BLaER1 treated with 17β-estradiol and CSF1 and Interleukin-3, amounts not matched to agents 10 nM and 100 nM (cell line): ENCODE results near the gene PSMB7.

Experiments
- H3K27ac ChIP-seq, 11 experiments: shearing (Covaris generic); formaldehyde crosslinking; 2 replicates each; pipeline ENCODE4 v1.8.1; 2022
- H3K27me3 ChIP-seq, 11 experiments: shearing (Covaris generic); formaldehyde crosslinking; 2 replicates each; pipeline ENCODE4 v1.8.1; 2022
- H3K36me3 ChIP-seq, 11 experiments: shearing (Covaris generic); formaldehyde crosslinking; 2 replicates each; pipeline ENCODE4 v1.8.1; 2022
- H3K4me1 ChIP-seq, 10 experiments: shearing (Covaris generic); formaldehyde crosslinking; 2 replicates each; pipeline ENCODE4 v1.8.1; 2022
- H3K4me2 ChIP-seq, 11 experiments: shearing (Covaris generic); formaldehyde crosslinking; 2 replicates each; pipeline ENCODE4 v1.8.1; 2022
- H3K4me3 ChIP-seq, 10 experiments: shearing (Covaris generic); formaldehyde crosslinking; 2 replicates each; pipeline ENCODE4 v1.8.1; 2022
- H3K9ac ChIP-seq, 11 experiments: shearing (Covaris generic); formaldehyde crosslinking; 2 replicates each; pipeline ENCODE4 v1.8.1; 2022
- H3K9me3 ChIP-seq, 11 experiments: shearing (Covaris generic); formaldehyde crosslinking; replicated peaks in 1 of 11; 2 replicates each; pipeline ENCODE4 v1.8.1; 2022
- H4K20me1 ChIP-seq, 11 experiments: shearing (Covaris generic); formaldehyde crosslinking; 2 replicates each; pipeline ENCODE4 v1.8.1; 2022
- Cebpa-rat ChIP-seq, 11 experiments: shearing (Covaris generic); IDR thresholded peaks; 2 replicates each; pipeline ENCODE4 v1.8.1; 2022

Gene PSMB7

GRCh38 chr9:124354346-124355038 is 60.8 kb downstream of the PSMB7 start:
- Histone ChIP-seq H3K27me3 (no peaks in the 10 kb centered on the region), H3K4me2 (no peak overlapping the region), H3K9me3 (no peaks in the 10 kb centered on the region), H4K20me1 (peaks cover 76 to 100% (median 100%) of the 10 kb centered on the region in 11 experiments), H3K9ac (no peak overlapping the region), H3K4me1 (peaks cover 0 to 21% (median 0%) of the 10 kb centered on the region in 10 experiments; a peak in 5 of 20 replicates), H3K27ac (no peak overlapping the region; a peak in 1 of 22 replicates), H3K4me3 (no peak overlapping the region), H3K36me3 (peaks cover 79 to 99% (median 95%) of the 10 kb centered on the region in 11 experiments)
- no peak for TF ChIP-seq Cebpa-rat (IDR thresholded peaks at IDR 0.05)

DNA sequence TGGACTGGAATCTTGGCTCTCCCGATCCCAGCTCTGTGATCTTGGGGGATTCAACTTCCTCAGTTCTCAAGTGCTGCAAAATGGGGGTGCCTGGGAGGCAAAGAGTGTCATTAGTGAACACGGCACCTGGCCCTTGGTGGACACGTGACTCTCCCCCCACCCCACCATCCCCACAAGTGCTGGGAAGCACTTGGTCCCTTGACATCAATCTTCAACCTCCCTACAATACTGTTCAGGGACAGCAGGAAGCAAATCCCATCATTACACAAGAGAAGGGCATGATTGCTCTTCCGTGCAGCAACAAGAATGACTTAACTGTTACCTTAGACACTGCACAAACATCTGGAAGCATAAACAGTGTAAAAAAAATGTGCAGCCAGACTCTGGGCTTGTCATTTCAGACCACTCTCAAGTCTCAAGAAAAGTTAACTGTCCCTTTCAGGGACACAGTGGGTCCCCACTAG is 61.4 kb downstream of the PSMB7 start:
- Histone ChIP-seq H3K4me1 (peaks cover 0 to 21% (median 0%) of the 10 kb centered on the region in 10 experiments; a peak in 5 of 20 replicates), H3K27me3 (no peaks in the 10 kb centered on the region), H4K20me1 (peaks cover 71 to 100% (median 100%) of the 10 kb centered on the region in 11 experiments), H3K36me3 (peaks cover 85 to 100% (median 98%) of the 10 kb centered on the region in 11 experiments), H3K4me2 (no peak overlapping the region), H3K9ac (no peak overlapping the region), H3K9me3 (no peaks in the 10 kb centered on the region), H3K4me3 (no peak overlapping the region), H3K27ac (no peak overlapping the region; a peak in 1 of 22 replicates)
- no peak for TF ChIP-seq Cebpa-rat (IDR thresholded peaks at IDR 0.05)

DNA sequence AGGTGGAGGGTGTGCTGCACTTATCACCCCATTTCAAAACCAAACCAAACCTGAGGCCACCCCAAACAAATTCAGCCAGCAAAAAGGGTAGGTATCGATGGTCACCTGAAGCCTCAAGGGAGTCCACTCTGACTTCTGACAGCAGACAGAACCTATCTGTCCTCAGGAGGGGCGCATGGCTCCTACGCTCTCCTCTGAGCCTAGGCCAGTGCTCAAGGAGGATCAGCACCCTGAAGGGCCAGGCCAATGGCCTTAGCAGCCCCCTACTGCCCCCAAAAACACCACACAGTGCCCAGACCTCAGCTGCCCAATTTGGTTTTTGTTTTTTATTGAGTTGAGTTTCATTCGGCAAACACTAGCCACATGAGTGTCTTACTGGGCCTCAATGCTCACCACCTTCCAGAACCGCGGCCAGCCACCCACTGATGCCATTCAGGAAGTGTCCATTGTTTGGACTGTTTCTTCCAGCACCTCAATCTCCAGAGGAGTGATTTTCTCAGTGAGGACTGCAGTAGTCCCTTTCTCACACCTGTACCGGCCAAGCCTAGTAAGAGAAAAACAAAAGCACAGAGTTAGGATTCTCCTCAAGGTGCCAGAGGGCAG is 62.0 kb downstream of the PSMB7 start:
- Histone ChIP-seq H3K9ac (no peak overlapping the region), H3K27ac (no peak overlapping the region), H3K27me3 (no peaks in the 10 kb centered on the region), H3K4me2 (no peak overlapping the region), H3K4me1 (peaks cover 0 to 21% (median 0%) of the 10 kb centered on the region in 10 experiments; a peak in 5 of 20 replicates), H3K9me3 (no peaks in the 10 kb centered on the region), H4K20me1 (peaks cover 71 to 100% (median 100%) of the 10 kb centered on the region in 11 experiments), H3K4me3 (no peak overlapping the region), H3K36me3 (peaks cover 88 to 100% (median 98%) of the 10 kb centered on the region in 11 experiments)
- TF ChIP-seq Cebpa-rat (IDR thresholded peaks at IDR 0.05) = no peak

DNA sequence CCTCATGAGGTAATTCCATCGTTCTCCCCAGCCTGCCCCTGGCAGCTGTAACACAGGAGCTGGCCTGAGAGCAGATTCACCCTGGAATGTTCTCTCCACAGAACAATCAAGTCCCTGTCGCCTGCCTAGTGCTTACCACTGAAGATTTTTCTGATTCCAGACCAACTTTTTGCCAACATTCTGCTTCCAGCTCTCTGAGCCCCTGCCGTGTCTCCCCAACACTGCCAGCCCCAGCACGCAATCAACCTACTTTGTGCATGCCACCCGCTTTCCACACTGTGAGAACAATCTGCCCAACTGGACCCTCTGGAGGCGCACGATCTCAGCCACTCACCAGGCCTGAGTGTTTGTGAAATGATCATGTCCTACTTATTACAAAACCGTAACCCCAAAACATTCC is 62.6 kb downstream of the PSMB7 start:
- peaks cover 67 to 100% (median 99%) of the 10 kb centered on the region in 11 experiments for H4K20me1 ChIP-seq
- no peaks in the 10 kb centered on the region for H3K9me3 ChIP-seq
- H3K4me1 ChIP-seq = peaks cover 0 to 22% (median 2%) of the 10 kb centered on the region in 10 experiments; a peak in 8 of 20 replicates
- H3K27ac ChIP-seq = no peak overlapping the region
- no peak overlapping the region for H3K9ac ChIP-seq
- H3K4me2 ChIP-seq = no peak overlapping the region
- H3K36me3 ChIP-seq = peaks cover 93 to 100% (median 100%) of the 10 kb centered on the region in 11 experiments
- H3K4me3 ChIP-seq = no peak overlapping the region
- no peak for TF ChIP-seq Cebpa-rat (IDR thresholded peaks at IDR 0.05)
- no peaks in the 10 kb centered on the region for H3K27me3 ChIP-seq

DNA sequence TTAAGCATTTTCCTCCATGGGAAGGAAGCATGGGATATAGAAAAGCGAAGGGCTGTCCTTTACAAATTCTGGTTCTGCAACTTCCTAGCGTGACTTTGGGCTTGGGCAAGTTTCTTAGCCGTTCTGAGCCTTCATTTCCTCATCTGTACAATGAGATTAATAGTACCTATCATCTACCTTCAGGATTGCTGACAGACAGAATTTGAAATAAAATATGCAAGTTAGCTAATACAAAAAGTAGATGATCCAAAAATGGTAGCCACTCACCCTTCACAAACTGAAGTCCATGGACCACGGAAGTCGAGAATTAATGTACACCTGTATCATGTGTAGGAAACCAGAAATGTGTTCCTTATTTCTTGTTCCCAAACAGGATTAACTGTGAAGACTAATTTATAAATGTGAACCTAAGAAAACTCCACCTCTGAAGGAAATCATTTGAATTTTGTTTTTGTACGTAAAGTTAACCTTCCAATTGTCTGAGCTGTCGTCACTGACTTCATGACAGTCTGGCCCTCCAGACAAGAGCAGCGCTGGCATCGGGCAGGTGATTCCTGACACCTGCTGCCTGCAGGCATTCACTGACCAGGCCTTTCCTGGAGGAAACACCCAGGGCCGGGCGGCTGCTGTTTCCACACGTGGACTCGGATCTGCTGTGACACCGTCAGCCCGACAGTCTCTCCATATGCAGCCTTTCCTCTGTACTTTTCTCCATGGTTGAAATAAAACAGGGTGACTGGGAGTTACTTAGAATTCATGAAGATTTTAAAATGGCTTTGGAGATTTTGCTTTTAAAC is 63.4 kb downstream of the PSMB7 start:
- Histone ChIP-seq H3K27ac (no peak overlapping the region), H3K9ac (no peak overlapping the region), H3K27me3 (no peaks in the 10 kb centered on the region), H3K36me3 (peaks cover 98 to 100% (median 100%) of the 10 kb centered on the region in 11 experiments), H3K9me3 (no peaks in the 10 kb centered on the region), H3K4me3 (no peak overlapping the region), H4K20me1 (peaks cover 59 to 100% (median 99%) of the 10 kb centered on the region in 11 experiments; a peak in 21 of 22 replicates), H3K4me2 (no peak overlapping the region), H3K4me1 (peaks cover 0 to 24% (median 7%) of the 10 kb centered on the region in 10 experiments; a peak in 8 of 20 replicates)
- no peak for TF ChIP-seq Cebpa-rat (IDR thresholded peaks at IDR 0.05)

DNA sequence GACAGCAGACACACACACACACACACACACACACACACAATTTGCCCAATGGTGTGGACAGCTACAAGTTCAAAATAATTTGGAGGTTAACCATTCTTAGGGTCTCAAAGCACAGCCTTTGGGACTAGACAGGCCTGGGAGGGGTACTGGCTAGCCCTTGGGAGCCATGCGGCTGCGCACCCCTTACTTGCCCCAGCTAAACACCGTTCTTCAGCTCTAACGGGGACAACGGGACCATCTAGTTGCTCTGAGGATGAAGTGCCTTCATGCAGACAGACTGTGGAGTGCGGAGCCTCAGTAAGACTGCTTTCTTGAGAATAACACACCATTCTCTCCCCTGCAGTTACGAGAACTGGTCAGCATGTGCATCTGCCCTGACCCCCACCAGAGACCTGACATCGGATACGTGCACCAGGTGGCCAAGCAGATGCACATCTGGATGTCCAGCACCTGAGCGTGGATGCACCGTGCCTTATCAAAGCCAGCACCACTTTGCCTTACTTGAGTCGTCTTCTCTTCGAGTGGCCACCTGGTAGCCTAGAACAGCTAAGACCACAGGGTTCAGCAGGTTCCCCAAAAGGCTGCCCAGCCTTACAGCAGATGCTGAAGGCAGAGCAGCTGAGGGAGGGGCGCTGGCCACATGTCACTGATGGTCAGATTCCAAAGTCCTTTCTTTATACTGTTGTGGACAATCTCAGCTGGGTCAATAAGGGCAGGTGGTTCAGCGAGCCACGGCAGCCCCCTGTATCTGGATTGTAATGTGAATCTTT is 64.6 kb downstream of the PSMB7 start:
- Histone ChIP-seq H3K36me3 (peaks cover 89 to 100% (median 100%) of the 10 kb centered on the region in 11 experiments), H4K20me1 (peaks cover 47 to 100% (median 99%) of the 10 kb centered on the region in 11 experiments; a peak in 21 of 22 replicates), H3K4me1 (peaks cover 0 to 17% (median 9%) of the 10 kb centered on the region in 10 experiments; a peak in 8 of 20 replicates), H3K4me3 (no peak overlapping the region), H3K9me3 (no peaks in the 10 kb centered on the region), H3K9ac (no peak overlapping the region), H3K27ac (no peak overlapping the region), H3K27me3 (no peaks in the 10 kb centered on the region), H3K4me2 (no peak overlapping the region)
- no peak for TF ChIP-seq Cebpa-rat (IDR thresholded peaks at IDR 0.05)

DNA sequence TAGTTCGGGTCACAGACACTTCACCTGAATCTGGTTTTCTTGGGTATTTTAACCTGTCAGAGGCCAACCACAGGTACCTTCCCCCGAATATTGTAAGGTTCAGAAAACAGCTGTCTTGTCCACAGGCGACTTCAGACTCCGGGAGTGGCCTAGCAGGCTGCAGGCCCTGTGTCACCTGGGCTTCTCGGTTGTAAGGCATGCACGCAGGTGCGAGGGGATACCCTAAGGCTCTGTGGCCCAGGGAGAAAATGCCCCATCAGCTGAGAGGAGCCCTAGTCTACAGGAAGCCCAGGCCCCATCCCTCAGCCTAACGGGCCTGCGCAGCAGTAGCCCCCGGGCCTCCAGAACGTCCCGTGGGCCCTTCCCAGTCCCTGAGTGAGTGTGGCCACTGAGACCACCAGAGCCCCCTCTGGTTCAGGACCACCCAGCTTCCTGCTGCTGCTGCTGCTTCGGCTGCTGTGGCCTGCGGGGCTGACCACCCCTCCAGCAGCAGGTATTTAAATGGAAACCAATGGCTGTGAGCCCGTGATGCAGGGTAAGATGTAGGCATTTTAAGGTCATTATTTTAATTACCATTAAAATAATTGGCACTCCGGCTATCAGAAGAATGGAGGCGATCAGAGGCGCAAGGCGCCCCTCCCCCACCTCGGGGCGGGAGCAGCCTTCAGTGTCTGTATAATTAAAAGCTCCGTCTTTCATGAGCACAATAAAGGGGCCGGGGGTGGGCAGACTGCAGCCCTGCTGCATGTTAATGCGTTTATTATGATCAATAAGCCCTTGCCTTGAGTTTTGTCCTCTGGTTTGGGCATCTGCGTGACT is 65.4 kb downstream of the PSMB7 start:
- Histone ChIP-seq H3K4me2 (no peak overlapping the region), H3K36me3 (peaks cover 88 to 100% (median 99%) of the 10 kb centered on the region in 11 experiments), H3K27me3 (no peaks in the 10 kb centered on the region), H3K9ac (no peak overlapping the region), H3K4me1 (peaks cover 0 to 15% (median 9%) of the 10 kb centered on the region in 10 experiments; a peak in 8 of 20 replicates), H4K20me1 (peaks cover 47 to 100% (median 99%) of the 10 kb centered on the region in 11 experiments; a peak in 21 of 22 replicates), H3K27ac (no peak overlapping the region), H3K4me3 (no peak overlapping the region), H3K9me3 (no peaks in the 10 kb centered on the region)
- no peak for TF ChIP-seq Cebpa-rat (IDR thresholded peaks at IDR 0.05)
